ENCODE data around the gene WNT7A.
"Not testable (repeated sequence)": the region's sequence is repeated elsewhere in the genome, so short reads cannot be mapped to it uniquely, and the experiment has no call there.

Gene WNT7A

GRCh38 chr3:13879946-13880810 is at the start of gene WNT7A:
Gene WNT7A (minus strand): TSS chr3:13880071. CDS start chr3:13879816, 255 bp downstream.
- DNase-seq (ENCODE audit: low spot score), result peak; percentile 72

- not testable (repeated sequence) for DNase-seq (ENCODE audit: low spot score)
These were observed 48.9 kb upstream of the WNT7A start for GRCh38 chr3:13928741-13929140.

- DNase-seq (ENCODE audit: low spot score), result no peak
These were observed 47.4 kb upstream of the WNT7A start for GRCh38 chr3:13927295-13927694.

- no peak for DNase-seq (ENCODE audit: low spot score)
These were observed 36.5 kb upstream of the WNT7A start for GRCh38 chr3:13916375-13916774.

- no peak for DNase-seq (ENCODE audit: low spot score)
These were observed 22.9 kb upstream of the WNT7A start for GRCh38 chr3:13902648-13903238.

GRCh38 chr3:13901935-13902584 is 22.2 kb upstream of the WNT7A start:
- DNase-seq (ENCODE audit: low spot score), result no peak

GRCh38 chr3:13898346-13898745 is 18.5 kb upstream of the WNT7A start:
- DNase-seq (ENCODE audit: low spot score), result no peak

GRCh38 chr3:13896473-13897154 is 16.7 kb upstream of the WNT7A start:
- peak; percentile 65 for DNase-seq (ENCODE audit: low spot score)

GRCh38 chr3:13895155-13896105 is 15.6 kb upstream of the WNT7A start:
- peak; percentile 96 for DNase-seq (ENCODE audit: low spot score)

- DNase-seq (ENCODE audit: low spot score), result no peak
These were observed 14.9 kb upstream of the WNT7A start for GRCh38 chr3:13894807-13895154.

GRCh38 chr3:13894096-13894806 is 14.4 kb upstream of the WNT7A start:
- DNase-seq (ENCODE audit: low spot score), result no peak

GRCh38 chr3:13892304-13892703 is 12.4 kb upstream of the WNT7A start:
- DNase-seq (ENCODE audit: low spot score), result no peak

- peak; percentile 33 for DNase-seq (ENCODE audit: low spot score)
These were observed 11.7 kb upstream of the WNT7A start for GRCh38 chr3:13891492-13892073.

- no peak for DNase-seq (ENCODE audit: low spot score)
These were observed 11.1 kb upstream of the WNT7A start for GRCh38 chr3:13891017-13891392.

- DNase-seq (ENCODE audit: low spot score), result peak; percentile 80
These were observed 10.6 kb upstream of the WNT7A start for GRCh38 chr3:13890377-13891016.

GRCh38 chr3:13888576-13888975 is 8.7 kb upstream of the WNT7A start:
- DNase-seq (ENCODE audit: low spot score), result no peak

- DNase-seq (ENCODE audit: low spot score), result no peak
These were observed 7.8 kb upstream of the WNT7A start for GRCh38 chr3:13887495-13888300.

GRCh38 chr3:13886593-13887129 is 6.8 kb upstream of the WNT7A start:
- no peak for DNase-seq (ENCODE audit: low spot score)

GRCh38 chr3:13885704-13886010 is 5.8 kb upstream of the WNT7A start:
- no peak for DNase-seq (ENCODE audit: low spot score)

All from CD4-positive, alpha-beta T cell treated with Interleukin-6 at 100 ng/mL for 8 hours (primary cell).